ENCODE results near the gene RHOD. TPM values are rescaled to one million over a fixed set of nuclear protein-coding genes. Genes with fewer than 3 reads are reported as not detected.

RHOD gene
- total and polyA plus RNA-seq, 12 donors = 21.9 to 103 (median 35.2) TPM

DNA sequence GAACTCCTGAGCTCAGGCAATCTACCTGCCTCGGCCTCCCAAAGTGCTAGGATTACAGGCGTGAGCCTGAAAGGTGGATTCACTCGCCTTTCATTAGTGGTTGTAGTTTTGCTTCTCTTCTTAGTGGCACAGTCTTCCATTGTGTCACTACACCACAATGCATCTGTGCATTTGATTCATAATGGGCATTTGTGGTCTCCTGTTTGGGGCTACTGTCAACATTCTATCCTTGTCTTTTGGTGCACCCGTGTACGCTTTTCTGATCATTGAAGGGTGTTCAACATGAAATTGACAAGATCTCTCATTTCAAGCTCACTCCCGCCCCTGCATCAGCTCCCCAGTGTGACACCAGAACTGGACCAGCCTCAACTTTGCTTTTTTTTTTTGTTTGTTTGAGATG is 35.7 kb upstream of the RHOD start:
- TF ChIP-seq CTCF (IDR thresholded peaks at IDR 0.05) = no peak

GRCh38 chr11:67022341-67022933 is 34.2 kb upstream of the RHOD start:
- intact Hi-C loops (cut with DNase I) = no loop called here
- Histone ChIP-seq H3K36me3 (no peaks in the 10 kb centered on the region), H3K27ac (peak overlapping the region in 1 of 10 donors; percentile 1), H3K9me3 (no peaks in the 10 kb centered on the region), H3K27me3 (peaks cover 0 to 52% (median 29%) of the 10 kb centered on the region in 7 donors), H3K4me3 (peak overlapping the region in 9 of 10 donors; percentile 26 to 51 (median 49)), H3K4me1 (peaks cover 5 to 21% (median 11%) of the 10 kb centered on the region in 9 donors)
- no peak for TF ChIP-seq CTCF (IDR thresholded peaks at IDR 0.05)
- DNase-seq = peak in 1 of 2 donors; percentile 27
- peak in 4 of 8 donors; percentile 25 to 69 (median 44) for ATAC-seq
- 13 to 14% methylated on average over 20 of the region's 20 CpGs for WGBS, 2 donors

More for the DNA sequence above, 35.7 kb upstream of the RHOD start:
- 91 to 93% methylated on average over 6 of the region's 6 CpGs for WGBS, 2 donors
- no peaks in the 10 kb centered on the region for H3K9me3 ChIP-seq
- DNase-seq (no peak), ATAC-seq (no peak)
- intact Hi-C loops (cut with DNase I) = no loop called here
- H3K27ac ChIP-seq = no peak overlapping the region
- no peaks in the 10 kb centered on the region for H3K36me3 ChIP-seq
- no peak overlapping the region for H3K4me3 ChIP-seq
- H3K4me1 ChIP-seq = peaks cover 5 to 21% (median 11%) of the 10 kb centered on the region in 9 donors
- peaks cover 0 to 49% (median 29%) of the 10 kb centered on the region in 7 donors for H3K27me3 ChIP-seq

DNA sequence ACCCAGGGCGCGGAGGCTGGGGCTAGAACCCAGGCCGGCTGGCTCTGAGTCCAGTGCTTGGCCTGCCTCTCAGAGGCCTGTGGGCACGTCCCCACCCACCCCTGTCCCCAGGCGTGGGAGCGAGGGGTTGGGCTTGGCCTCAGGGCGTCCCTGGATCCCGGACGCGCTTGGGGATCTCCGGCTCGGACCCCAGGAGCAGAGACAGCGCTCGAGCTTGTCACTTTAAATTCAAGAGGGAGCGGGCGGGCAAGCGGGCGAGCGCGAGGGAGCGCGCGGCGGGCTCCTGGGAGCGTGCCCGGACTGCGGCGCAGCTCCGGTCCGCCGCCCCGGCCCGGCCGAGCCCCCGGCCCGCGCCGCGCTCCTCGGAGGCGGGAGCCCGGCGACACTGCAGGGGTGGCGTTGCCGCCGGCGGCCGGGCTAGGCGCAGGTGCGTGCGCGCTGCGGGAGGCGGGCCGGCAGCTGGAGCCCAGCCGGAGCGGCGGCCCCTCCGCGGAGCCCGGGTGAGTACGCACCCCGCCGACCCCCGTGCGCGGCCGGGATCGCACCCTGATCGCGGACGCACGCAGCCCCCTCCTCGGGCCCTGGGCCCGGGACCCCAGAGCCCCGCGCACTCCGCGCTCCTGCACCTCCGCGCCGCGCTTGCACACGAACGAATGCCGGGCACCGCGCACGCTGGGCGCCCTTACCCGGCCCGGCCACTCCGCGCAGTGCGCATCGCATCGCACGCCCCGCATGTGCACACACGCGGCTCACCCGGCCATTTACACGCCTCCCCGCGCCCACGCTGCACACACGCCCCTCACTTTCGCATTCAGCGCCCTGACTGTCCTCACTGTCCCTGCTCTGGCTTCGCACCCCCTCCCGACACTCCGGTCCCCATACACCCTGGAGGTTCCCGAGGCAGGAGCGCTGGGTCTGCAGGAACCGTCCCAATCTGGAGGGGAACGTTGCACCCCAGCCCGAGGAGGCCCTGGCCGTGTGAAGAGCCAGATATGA is 33.4 kb upstream of the RHOD start, which contains the start of gene SYT12:
SYT12 (plus strand) TSS at position 174 of the 996 bp plus-strand sequence. CDS start 7,011 bp downstream, outside the sequence.
- no peak for TF ChIP-seq CTCF (IDR thresholded peaks at IDR 0.05)
- intact Hi-C loops (cut with DNase I) = no loop called here
- H3K9me3 ChIP-seq = no peaks in the 10 kb centered on the region
- H3K27ac ChIP-seq = peak within 1 kb of the TSS in 1 of 10 donors; percentile 1
- peak in 4 of 8 donors; percentile 7 to 56 (median 26) for ATAC-seq
- 1 to 2% methylated on average over 91 to 118 of the region's 118 CpGs for WGBS, 2 donors
- H3K27me3 ChIP-seq = peaks cover 0 to 52% (median 29%) of the 10 kb centered on the region in 7 donors
- DNase-seq = no peak
- H3K4me1 ChIP-seq = peaks cover 5 to 21% (median 11%) of the 10 kb centered on the region in 9 donors
- H3K4me3 ChIP-seq = peak within 1 kb of the TSS in 9 of 10 donors; percentile 35 to 52 (median 49)
- H3K36me3 ChIP-seq = no peaks in the 10 kb centered on the region

DNA sequence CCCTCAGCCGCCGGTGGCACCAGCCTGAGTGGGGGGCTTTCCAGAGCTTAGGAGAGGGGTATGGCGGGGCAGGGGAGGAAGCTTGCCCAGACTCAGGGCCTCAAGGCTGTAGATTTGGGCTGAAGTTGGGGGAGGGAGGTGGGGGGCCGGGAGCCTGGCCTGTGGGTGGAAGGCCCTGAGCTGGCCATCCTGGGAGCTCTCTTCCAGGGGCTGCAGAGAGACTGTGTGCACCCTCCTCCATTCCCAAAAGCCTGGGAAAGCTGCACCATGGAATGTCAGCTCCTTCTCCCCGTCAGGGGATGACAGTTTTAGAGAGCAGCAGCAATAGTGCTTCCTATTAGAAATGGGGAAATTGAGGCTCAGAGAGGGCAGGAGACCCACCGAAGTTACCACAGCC is 32.7 kb upstream of the RHOD start:
- 42 to 46% methylated on average over 6 of the region's 6 CpGs for WGBS, 2 donors
- Histone ChIP-seq H3K4me1 (peaks cover 5 to 21% (median 11%) of the 10 kb centered on the region in 9 donors), H3K4me3 (peak overlapping the region in 5 of 10 donors; percentile 40 to 52 (median 49)), H3K36me3 (no peaks in the 10 kb centered on the region), H3K9me3 (no peaks in the 10 kb centered on the region), H3K27ac (no peak overlapping the region), H3K27me3 (peaks cover 0 to 52% (median 29%) of the 10 kb centered on the region in 7 donors)
- intact Hi-C loops (cut with DNase I) = no loop called here
- DNase-seq (no peak), ATAC-seq (peak in 1 of 8 donors; percentile 10)
- no peak for TF ChIP-seq CTCF (IDR thresholded peaks at IDR 0.05)

All from heart right ventricle (tissue), 16 donors.